Panc1 (cell line): ENCODE results near the gene HINFP. TPM values are rescaled to one million over a fixed set of nuclear protein-coding genes. Genes with fewer than 3 reads are reported as not detected.

ENCODE experiments used
- ATAC-seq: fragments of 200-7000 bp; cut with Tn5 transposase; 2 replicates; pipeline ENCODE4 v1.9.1; 2020; ENCODE audit warnings: mild to moderate bottlenecking, moderate library complexity
- BruUV-seq: library from RNA; stranded (reverse); fragments of 400-500 nt; replicated peaks from 2 replicates; lab custom pipeline; 2021; lab: Mats Ljungman, UMichigan
- CTCF ChIA-PET: fragments of 300-600 bp; sonication (Branson Sonifier 250); formaldehyde crosslinking; loops from one replicate; lab custom pipeline; 2022; ENCODE audit warnings: antibody characterized with exemption; lab: Charles Lee
- POLR2A ChIA-PET: fragments of 300-600 bp; sonication (Branson Sonifier 250); formaldehyde crosslinking; loops from one replicate; lab custom pipeline; 2022; ENCODE audit warnings: antibody characterized with exemption; lab: Charles Lee
- DNase-seq: peaks from one replicate; pipeline ENCODE4 v3.0.0-alpha.2; 2010; ENCODE audit warnings: low read depth, low spot score
- H3K27ac ChIP-seq: 2 replicates; pipeline ENCODE4 v1.5.1; 2011; ENCODE audit warnings: mild to moderate bottlenecking, low read length, inconsistent platforms
- H3K27me3 ChIP-seq: fragments of 200-500 bp; sonication (Bioruptor generic); 2 replicates; pipeline ENCODE4 v1.6.0; 2014; ENCODE audit warnings: low read length, inconsistent platforms; ENCODE audit not compliant: control insufficient read depth, insufficient read depth
- H3K36me3 ChIP-seq: fragments of 200-500 bp; sonication (Bioruptor generic); 2 replicates; pipeline ENCODE4 v1.5.1; 2014; ENCODE audit warnings: inconsistent platforms, mild to moderate bottlenecking, low read length, moderate library complexity; ENCODE audit not compliant: control insufficient read depth, insufficient read depth
- H3K4me1 ChIP-seq: 2 replicates; pipeline ENCODE4 v1.5.1; 2011; ENCODE audit warnings: inconsistent platforms, mild to moderate bottlenecking, low read length, moderate library complexity; ENCODE audit not compliant: control insufficient read depth, insufficient read depth
- H3K4me3 ChIP-seq, 2 experiments: 2 replicates each; pipeline ENCODE4 v1.5.1; 2011 to 2012; ENCODE audit warnings: low read depth in 2 of 2, low read length in 2 of 2, mild to moderate bottlenecking in 2 of 2, inconsistent platforms in 1 of 2, moderate library complexity in 1 of 2
- H3K9me3 ChIP-seq: fragments of 200-500 bp; sonication (Bioruptor generic); 2 replicates; pipeline ENCODE4 v1.5.1; 2014; ENCODE audit warnings: low read depth, mild to moderate bottlenecking, inconsistent platforms, low read length, moderate library complexity; ENCODE audit not compliant: control insufficient read depth, insufficient read depth
- POLR2AphosphoS5 ChIP-seq: IDR thresholded peaks from 2 replicates; pipeline ENCODE4 v1.6.1; 2012; ENCODE audit warnings: mild to moderate bottlenecking, low read depth, low read length, moderate library complexity
- REST ChIP-seq, 2 experiments: IDR thresholded peaks; 2 replicates each; pipeline ENCODE4 v1.6.1; 2011 to 2012; ENCODE audit warnings: low read depth in 2 of 2, control low read depth in 1 of 2, low read length in 1 of 2, mild to moderate bottlenecking in 1 of 2, moderate library complexity in 1 of 2; ENCODE audit not compliant: insufficient read depth in 1 of 2
- SIN3A ChIP-seq: IDR thresholded peaks from 2 replicates; pipeline ENCODE4 v1.6.1; 2012; ENCODE audit warnings: low read depth, mild to moderate bottlenecking, low read length, moderate library complexity, borderline replicate concordance; ENCODE audit not compliant: insufficient read depth
- TCF7L2 ChIP-seq: IDR thresholded peaks from 2 replicates; pipeline ENCODE4 v1.6.1; 2011; ENCODE audit warnings: mild to moderate bottlenecking, low read depth, low read length, inconsistent platforms
- in situ Hi-C: cut with HindIII; loops from 2 replicates; pipeline ENCODE4 v1.10.0; 2016; ENCODE audit warnings: low sequenced_read_pairs, low pct_unique_long_range_greater_than_20kb
- intact Hi-C: fragments of 100-400 bp; cut with micrococcal nuclease; formaldehyde crosslinking; loops from one replicate; pipeline ENCODE4 v1.10.0; 2022; ENCODE audit not compliant: unreplicated experiment
- total RNA-seq: library from RNA; stranded (reverse); gene quantifications from one replicate; pipeline ENCODE4 v1.2.1, GENCODE V29; 2021; ENCODE audit not compliant: unreplicated experiment
- TF ChIP-seq, protein P1 (sequence below): fragments of 450-650 bp; IDR thresholded peaks from 2 replicates; pipeline ENCODE4 v1.5.1; 2017; ENCODE audit warnings: mild to moderate bottlenecking

The HINFP gene
- total RNA-seq, 1 experiment from 2014 or later = 52.7 TPM

GRCh38 chr11:119100994-119101758 lies 20.2 kb upstream of the HINFP start:
- Histone ChIP-seq H3K4me3 (peak overlapping the region; percentile 87 to 90), H3K36me3 (0 out of 2 replicates have a peak, but pooled peaks cover 6% of the 10 kb centered on the region), H3K9me3 (no peaks in the 10 kb centered on the region), H3K27me3 (no peaks in the 10 kb centered on the region), H3K27ac (peak overlapping the region; percentile 99), H3K4me1 (peaks cover 14% of the 10 kb centered on the region)
- DNase-seq = no peak
- TSS peak; percentile 80 for BruUV-seq
- POLR2A ChIA-PET = interaction anchor here (0.6 to 0.8 kb wide), 6 partner anchors 9 to 309 kb away, joined by 3 to 10 read pairs (median 5); no protein-coding TSS in a partner anchor
- no peak for TF ChIP-seq TCF7L2
- TF ChIP-seq, protein P1, sequence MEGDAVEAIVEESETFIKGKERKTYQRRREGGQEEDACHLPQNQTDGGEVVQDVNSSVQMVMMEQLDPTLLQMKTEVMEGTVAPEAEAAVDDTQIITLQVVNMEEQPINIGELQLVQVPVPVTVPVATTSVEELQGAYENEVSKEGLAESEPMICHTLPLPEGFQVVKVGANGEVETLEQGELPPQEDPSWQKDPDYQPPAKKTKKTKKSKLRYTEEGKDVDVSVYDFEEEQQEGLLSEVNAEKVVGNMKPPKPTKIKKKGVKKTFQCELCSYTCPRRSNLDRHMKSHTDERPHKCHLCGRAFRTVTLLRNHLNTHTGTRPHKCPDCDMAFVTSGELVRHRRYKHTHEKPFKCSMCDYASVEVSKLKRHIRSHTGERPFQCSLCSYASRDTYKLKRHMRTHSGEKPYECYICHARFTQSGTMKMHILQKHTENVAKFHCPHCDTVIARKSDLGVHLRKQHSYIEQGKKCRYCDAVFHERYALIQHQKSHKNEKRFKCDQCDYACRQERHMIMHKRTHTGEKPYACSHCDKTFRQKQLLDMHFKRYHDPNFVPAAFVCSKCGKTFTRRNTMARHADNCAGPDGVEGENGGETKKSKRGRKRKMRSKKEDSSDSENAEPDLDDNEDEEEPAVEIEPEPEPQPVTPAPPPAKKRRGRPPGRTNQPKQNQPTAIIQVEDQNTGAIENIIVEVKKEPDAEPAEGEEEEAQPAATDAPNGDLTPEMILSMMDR = no peak
- no peak for TF ChIP-seq POLR2AphosphoS5
- TF ChIP-seq REST (IDR thresholded peaks at IDR 0.05; ENCODE audit: insufficient read depth in 1 of 2, low read depth in 2 of 2, low read length in 1 of 2) = no peak
- 0 out of 2 replicates have a peak, but pooled peaks have one; percentile 54 for TF ChIP-seq SIN3A
- ATAC-seq = peak; percentile 62
- CTCF ChIA-PET = interaction anchor here (0.7 to 1.7 kb wide), 4 partner anchors 25 to 237 kb away, joined by 3 to 16 read pairs (median 4); no protein-coding TSS in a partner anchor
- intact Hi-C loops = loop anchor here (2.0 kb wide), 1 partner anchor 222 kb away; no protein-coding TSS in a partner anchor
- in situ Hi-C loops = no loop called here

DNA sequence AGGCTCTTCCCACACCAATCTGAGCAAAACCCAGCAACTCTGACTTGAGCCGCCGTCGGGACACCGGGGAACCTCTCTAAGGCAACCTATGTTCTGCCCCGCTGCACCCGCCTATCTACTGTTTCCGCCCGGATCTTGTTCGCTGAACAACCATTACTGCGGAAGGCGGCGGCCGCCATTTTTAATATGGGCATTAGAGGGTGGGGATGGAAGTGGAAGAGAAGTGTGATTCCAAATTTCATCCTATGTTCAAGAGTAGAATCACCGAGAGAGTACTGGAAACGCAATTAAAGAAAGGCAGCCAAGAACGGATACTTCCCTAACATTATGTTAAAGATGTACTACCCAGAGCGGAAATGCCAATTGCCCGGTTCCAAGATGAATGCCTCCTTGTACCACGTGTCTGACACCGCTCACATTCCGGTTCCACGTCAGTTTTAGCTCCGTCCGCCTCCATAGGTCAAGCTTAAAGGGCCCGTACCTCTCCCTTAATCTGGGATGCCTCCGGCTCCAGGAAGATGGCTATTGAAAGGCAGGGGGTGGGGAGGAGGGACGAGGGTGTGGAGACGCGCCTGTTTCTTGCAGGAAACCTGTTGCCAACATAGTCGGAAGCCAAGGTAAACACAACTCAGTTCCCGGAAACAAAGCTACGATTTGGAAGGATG lies 19.5 kb upstream of the HINFP start, which contains the start of gene DPAGT1:
Gene DPAGT1, minus strand, starts transcription at position 95 of the 665 bp plus-strand sequence. CDS start 198 bp downstream, outside the sequence.
- POLR2A ChIA-PET = interaction anchor here (0.6 to 1.1 kb wide), 11 partner anchors 10 to 310 kb away, joined by 3 to 20 read pairs (median 5); partner anchors contain the start of genes HMBS, RPS25, TRAPPC4 and VPS11
- no TSS peak for BruUV-seq

More for the DNA sequence above, 19.5 kb upstream of the HINFP start, which contains the start of gene DPAGT1:
- H3K9me3 ChIP-seq = no peaks in the 10 kb centered on the region
- H3K27ac ChIP-seq = peak within 1 kb of the TSS; percentile 99
- no peaks in the 10 kb centered on the region for H3K27me3 ChIP-seq
- in situ Hi-C loops = no loop called here
- peak; percentile 92 for ATAC-seq
- peaks cover 21% of the 10 kb centered on the region for H3K4me1 ChIP-seq
- DNase-seq = peak; percentile 94
- intact Hi-C loops = loop anchor here (2.0 kb wide), 2 partner anchors 93 to 221 kb away; no protein-coding TSS in a partner anchor
- TF ChIP-seq, protein P1 = no peak
- TF ChIP-seq TCF7L2 (peak; percentile 68), POLR2AphosphoS5 (peak; percentile 74; the same call in 1 of the 2 replicates), SIN3A (peak; percentile 79), REST (IDR thresholded peaks at IDR 0.05; ENCODE audit: insufficient read depth in 1 of 2, low read depth in 2 of 2, low read length in 1 of 2) (no peak)
- peak within 1 kb of the TSS; percentile 87 to 90 for H3K4me3 ChIP-seq
- CTCF ChIA-PET = interaction anchor here (0.6 to 1.7 kb wide), 6 partner anchors 11 to 236 kb away, joined by 3 to 16 read pairs (median 4); no protein-coding TSS in a partner anchor
- 0 out of 2 replicates have a peak, but pooled peaks cover 6% of the 10 kb centered on the region for H3K36me3 ChIP-seq
